NCI-H2196 treated with DMSO at 0.1 percent for 48 hours (cell line): ENCODE measurements around the gene B4GALT1.

ENCODE experiments used
- DNase-seq: peaks from one replicate; lab custom pipeline; 2025; ENCODE audit not compliant: unreplicated experiment; lab: John Stamatoyannopoulos, UW

B4GALT1 gene

DNA sequence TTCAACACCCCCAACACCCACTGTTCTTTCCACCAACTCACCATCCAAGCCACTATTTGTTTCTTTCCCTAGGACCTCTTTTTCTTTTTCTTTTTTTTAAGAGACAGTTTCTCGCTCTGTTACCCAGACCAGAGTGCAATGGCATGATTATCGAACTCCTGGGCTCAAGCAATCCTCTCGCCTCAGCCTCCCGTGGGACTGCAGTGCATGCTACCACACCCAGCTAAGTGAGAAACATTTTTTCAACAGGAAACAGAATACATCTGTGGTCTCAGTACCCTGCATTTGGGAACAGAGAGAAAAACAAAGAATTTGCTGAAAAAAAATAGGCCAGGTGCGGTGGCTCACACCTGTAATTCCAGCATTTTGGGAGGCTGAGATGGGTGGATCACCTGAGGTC, 24.6 kb downstream of the B4GALT1 start:
- DNase-seq, result no peak

DNA sequence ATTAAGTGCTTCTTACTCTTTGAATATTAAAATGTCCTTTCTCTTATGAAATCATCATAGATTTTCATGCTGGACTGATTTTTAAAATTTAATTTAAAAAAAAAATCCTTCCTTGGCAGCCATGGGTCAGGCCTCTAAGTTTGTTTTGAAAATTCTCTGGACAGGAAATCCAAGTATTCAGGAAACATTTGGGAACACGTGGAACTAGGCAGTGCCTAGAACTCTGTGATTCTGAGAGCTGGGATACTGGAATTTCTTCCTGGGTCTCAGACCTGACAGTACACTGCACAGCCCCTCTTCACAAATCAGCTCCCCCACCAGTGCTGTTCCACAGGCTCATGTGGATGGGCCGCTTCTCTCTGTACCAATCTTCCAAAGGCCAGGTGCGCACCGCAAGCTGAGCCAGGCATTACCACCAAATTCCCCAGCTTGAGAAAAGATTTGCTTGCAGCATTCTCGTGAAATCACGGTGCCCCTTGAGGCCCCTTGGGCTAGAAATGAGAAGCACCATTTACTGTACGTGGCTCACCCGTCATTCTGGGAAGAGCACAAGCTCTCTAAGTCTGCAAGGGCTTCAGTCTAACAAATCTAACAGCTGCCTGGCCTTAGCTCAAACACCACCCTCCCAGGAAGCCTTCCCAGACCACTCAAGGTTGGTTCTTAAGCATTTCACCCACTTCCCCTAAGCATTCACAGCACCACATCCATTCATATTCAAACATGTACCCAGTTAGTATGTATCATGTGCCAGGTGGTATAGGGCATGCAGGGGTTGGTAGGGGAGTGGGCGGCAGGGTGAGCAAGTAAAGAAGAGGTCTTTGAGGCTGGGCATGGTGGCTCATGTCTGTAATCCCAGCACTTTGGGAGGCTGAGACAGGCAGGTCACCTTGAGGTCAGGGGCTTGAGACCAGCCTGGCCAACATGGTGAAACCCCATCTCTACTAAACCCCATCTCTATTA, 26.5 kb downstream of the B4GALT1 start:
- DNase-seq, result no peak

DNA sequence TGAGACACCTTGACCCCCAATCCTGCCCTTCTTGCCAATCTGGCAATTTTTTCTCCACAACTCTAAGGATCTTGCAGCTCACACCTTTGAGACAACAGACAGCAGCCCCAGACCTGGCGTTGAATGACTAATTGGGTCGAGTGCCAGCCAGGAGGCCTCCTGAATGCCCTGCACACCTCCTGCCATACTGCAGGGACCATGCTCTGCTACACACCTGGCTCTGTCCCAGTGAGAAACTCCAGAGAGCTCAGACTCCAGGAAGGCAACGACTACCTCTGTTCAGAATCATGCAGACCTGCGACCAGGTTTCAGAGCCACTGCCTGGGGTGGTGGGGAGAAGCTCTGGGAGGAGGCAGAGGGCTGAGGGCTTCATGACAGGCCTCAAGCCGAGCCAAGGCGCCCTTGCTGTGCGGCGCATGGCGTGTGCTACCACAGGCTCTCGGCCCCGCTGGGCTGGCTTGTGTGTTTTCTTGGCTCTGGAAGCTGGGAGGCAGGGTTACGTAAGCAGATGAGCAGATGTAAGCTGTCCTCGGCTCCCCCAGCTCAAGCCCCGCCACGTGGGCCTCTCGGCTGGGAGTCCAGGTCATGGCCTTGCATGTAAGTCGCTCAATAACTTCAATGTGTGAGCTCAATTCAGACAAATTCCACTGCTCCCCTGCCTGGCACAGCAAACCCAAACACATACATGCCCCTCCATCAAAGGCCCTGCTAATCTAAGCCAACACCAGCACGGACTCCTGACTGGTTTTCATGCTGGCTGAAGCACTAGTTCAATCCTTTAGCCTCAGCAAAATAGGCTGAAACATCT, 27.5 kb downstream of the B4GALT1 start:
- DNase-seq, result no peak

DNA sequence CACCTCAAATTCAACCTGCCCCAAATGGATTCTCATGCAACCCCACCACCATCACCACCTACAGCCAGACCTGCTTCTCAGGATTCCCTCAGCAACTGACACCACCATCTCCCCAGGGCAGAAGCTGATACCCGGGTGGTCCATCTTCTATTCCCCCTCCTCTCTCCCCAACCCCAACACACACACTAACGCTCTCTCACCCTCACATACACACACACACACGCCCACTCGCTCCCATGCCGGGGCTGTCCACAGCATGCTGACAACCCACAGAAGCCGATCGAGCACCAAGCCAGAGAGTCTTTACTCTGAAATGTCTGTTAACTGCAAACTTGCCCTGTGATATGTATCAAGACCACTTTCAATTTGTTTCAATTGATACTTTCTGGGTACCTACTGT, 28.4 kb downstream of the B4GALT1 start:
- no peak for DNase-seq

DNA sequence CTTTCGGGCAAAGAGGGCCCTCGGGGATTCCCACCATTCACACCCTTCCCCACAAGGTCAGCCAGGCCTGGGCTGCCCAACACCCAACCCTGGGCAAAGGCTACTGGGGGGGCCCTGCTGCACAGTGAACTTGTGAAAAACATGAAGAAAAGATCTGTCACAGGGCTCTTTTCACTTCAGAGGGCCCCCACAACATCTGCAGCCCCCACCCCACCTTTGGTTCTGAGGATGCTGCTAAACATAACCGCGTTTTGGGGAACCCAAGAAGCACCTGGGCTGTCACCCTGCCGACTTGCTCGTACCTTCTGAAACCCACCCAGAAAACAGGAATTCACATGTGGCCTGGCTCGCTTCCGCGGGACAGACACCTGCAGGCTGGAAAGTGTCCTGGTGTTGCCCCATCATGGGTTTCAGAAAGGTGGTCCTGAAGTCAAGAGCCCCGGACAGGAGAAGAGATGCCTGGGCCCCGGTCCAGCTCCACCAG, 29.3 kb downstream of the B4GALT1 start:
- DNase-seq, result no peak

DNA sequence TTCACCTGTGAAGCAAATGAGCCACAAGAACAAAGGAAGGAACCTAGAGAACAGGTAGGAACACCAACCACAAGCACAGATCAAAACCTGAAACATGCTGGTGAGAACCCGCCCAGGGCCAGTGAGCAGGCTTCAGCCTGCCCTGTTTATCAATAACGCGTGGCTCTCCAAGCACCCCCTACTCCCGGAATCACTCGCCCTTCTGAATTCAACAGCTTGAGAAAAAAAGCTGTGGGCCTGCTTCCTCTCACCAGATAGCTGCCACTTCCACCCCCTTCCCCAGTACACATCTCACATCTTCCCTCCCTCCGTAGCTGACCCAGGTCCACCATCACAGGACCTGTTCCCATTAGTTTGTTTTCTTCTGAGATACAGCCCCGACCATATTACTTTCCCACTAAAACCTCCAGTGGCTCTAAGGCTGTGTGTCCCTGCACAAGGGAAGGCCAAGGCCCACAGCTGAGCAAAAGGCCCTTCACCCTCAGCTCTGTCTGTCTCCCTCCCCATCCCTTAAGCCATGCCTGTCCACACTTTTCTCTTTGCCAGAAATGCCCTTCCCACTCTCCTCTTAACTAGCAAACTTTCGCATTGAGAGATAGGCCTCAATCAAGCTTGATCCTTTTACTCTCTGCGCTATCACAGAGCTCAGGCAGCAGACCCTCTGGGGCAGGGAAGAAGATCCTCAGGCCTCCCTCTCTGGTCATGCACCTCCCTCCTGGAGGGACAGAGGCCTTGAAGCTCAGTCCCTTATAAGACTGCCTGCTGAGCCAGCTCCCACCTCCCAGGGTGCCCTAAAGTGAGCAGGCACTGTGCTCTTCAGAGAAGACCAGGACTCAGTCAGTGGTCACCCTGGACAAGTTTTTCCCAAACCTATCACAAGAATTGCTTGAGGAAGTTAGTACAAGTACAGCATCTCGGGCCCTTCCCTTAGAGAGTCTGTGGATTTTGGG, 30.1 kb downstream of the B4GALT1 start:
- DNase-seq, result no peak

DNA sequence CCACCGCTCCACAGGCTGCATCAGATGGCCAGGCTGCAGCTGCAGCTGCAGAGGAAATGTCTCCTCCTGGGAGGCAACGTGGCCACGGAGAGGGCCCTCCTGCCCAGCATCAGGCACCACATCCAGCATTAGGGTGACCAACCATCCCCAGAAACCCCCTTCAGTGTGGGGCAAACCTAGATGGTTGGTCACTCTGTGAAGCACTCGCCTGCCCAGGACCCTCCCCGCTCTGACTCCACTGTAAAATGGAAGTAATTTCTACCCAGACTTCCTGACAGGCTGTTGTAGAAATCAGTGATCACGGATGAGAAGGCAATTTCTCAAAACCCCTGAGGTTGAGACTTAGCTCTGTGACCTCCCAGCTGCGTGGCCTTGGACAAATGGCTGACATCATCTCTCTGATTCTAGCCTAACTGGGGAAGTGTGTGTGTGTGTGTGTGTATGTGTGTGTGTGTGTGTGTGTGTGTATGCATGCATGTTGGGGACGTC, 31.6 kb downstream of the B4GALT1 start:
- no peak for DNase-seq

DNA sequence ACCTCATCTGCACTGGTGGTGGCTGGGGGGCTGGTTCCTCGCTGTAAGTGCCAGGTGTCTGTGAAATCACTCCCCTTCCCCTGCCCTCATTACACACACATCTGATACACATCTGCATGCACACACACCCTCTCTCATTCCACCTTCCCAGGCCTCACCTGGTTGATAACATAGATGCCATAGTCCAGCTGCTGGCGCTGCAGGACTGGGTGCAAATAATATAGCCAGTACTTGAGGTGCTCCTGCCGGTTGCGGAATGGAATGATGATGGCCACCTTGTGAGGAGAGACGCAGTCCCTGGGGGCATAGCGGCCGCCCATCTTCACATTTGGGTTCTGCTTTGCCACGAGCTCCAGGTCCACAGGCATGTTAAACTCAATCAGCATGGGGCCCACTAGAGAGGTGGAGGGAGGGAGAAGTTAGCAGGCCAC, 32.1 kb downstream of the B4GALT1 start:
- no peak for DNase-seq

DNA sequence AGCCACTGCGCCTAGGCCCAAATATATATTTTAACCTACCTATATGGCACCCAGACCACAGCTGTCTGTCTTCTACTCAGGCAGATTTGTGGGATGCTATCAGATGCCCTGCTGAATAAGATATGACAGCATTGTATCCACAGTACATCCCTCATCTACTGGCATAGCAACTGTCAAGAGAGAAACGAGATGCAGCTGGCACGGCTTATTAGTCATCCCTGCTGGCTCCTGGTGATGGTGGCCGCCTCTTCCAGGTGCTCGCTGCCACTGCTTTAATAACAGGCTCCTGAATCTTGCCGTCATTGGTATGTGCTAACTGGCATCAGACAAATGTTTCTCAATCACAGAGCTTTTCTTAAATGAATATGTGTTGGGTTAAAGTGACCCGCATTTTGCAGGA, 34.0 kb downstream of the B4GALT1 start:
- peak; percentile 15 for DNase-seq

DNA sequence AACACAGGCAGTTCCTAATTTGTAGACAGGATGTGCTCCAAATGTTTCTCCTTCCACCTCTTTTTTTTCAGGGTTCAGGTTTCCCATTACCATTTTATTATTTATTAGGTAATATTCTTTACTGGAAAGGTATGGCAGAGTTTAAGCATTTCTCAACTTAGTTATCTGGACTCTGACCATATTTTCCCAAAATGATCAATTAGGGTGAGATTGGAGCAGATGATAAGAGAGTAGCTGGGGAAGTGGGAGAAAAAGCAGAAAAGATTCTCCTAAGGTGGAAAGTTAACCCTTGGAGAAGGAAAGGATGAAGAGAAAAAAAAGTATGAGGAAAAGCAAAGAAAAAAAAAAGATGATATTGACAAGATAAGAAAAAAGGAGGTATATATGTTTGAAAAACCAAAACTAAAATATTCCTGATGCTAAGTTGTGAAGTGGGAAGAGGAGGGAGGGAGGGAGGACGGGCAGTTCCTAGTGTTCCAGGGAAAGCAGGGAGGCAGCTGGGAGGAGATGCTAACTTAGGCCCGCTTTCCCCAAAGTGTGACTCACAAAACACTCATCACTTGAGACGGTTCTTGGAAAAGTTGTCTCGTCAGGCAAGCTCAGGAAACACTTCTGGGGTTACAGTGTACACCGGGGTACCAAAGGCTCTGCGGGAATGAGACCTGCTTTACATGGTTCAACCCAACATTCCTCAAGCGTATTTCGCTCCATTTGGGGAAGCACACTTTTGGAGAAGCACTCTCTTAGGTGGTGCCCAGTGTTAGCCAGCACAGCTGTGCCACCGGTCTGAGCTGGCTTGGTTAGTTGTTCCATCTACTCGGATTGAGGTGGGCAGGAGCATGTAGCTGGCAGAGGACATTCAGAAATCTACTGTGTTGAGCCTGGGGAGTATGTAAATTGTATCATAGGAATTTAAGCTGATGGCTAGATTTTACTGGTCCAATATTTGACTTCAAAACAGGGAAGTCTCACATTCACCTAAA, 35.1 kb downstream of the B4GALT1 start:
- DNase-seq, result no peak

DNA sequence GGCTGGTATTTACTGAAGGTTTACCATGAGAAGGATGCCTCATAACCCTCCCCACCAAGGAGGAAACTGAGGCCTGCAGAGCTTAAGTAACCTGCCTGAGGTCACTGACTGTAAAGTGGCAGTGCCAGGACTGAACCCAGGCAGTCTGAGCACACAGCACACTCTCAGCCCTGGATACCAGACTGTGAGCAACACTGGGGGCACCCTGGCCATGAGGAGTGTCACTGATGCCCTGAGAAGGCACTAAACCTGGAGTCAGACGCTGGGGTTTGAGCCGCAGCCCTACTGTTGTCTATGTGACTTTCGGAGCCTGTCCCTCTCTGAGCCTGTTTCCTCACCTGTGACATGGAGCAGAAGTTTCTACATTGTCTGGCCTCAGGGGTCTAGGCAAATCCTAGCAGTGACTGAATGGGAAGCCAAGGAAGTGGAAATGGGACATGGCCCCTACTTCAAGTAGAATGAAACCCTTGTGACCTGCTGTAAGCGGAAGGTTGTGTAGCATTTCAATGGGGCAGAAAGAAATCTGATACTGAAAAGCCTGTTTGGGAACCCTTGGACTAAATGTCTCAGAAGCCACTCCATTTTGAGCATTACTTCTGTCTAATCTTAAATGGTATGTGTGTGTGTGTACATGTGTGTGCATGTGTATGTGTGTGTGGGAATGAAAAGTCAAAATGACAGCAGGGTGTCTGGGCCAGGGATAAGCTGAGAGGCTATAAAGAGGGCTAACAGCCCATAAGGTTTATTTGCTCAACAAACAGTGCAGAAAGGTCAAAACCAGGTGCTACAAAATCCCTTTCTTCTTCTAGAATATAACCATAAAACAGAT, 36.0 kb downstream of the B4GALT1 start:
- DNase-seq, result no peak

DNA sequence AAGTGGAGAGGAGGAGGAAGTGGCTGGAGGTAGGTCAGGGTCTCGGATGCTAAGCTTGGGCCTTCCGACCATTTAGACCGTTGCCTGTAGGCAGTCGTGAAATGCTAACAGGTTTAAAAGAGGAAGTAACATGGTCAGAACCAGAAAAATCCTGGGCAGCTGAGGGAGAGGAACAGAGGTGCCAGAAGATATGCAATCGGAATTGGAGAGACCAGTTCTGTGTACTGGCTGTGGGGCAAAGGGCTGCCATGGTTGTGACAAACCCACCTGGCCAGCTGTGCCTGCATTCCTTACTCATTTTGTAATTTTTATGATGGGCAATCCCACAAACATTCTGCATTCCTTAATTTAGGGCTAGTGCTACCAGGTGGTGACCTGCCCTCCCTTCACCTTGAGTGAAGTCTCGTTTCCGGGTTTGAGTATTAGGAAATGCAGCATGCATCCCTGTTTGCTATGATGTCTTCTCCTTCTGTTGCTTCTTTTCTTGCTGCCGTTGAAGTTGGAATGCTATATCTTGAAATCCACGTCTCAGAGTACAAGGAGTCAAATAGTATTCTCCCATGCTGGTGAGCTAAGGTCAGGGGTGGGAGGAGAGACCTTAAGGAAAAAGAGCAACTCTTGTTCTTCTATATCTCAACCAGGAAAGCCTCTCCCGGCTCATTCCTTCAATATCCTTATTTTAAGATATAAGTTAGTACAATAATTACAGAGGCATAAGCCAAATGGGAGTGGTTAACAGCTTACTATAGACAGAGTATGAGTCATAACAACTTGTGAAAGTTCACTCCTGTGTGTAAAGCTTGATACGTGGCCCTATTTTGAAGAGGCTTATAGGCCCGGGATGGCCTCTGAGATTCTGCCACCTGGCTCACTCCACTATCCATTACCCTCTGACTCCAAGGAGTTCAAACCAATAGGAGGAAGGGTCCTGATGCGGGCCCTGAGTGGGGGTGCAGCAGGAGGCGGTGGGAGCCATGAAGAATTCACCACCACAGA, 37.0 kb downstream of the B4GALT1 start:
- no peak for DNase-seq

DNA sequence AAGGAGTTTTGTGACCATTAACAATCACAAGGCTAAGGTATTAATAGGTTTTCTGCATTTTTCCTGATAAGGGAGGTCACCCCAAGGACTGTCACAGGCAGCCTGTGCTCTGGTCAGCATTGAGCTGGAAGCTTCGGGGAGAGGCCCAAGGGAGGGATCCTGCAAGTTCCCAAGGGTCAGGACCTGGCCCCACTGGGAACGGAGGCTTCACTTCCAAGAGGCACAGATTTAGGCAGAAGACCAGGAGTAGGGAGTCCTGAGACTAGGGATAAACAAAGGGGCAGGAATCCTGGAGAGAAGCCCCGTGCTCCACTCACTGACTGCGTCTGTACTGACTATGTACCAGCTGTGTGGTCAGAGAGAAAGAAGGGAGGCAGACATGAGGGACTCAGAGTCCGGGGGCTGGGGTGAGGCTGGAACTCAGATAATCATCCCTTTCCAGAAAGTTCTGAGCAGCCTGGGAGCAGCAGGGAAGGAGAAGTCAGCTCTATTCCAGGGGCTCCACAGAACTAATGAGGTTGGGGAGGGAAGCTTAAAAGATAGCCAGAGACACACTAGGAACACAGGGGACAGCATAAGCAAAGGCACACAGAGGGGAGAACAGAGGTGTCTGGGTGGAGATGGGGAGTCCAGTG, 37.8 kb downstream of the B4GALT1 start:
- DNase-seq, result no peak

DNA sequence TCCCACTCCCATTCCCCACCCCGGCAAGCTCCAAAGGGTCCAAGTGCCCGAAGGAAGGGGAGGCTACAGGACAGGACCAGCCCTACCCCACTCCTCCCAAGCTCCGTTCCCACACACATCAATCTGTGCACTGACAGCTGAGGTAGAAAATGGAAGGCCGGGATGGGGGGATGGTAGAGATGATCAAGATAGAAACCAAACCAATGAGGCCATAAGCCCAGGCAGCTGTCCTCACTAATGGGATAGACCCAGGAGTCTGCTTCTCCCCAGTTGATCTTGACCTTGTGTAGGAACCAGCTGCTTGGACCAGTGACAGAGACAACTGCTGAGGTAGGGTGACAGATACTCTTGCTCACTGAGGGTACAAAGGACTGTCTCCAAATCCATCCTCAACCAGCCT, 38.6 kb downstream of the B4GALT1 start:
- no peak for DNase-seq

DNA sequence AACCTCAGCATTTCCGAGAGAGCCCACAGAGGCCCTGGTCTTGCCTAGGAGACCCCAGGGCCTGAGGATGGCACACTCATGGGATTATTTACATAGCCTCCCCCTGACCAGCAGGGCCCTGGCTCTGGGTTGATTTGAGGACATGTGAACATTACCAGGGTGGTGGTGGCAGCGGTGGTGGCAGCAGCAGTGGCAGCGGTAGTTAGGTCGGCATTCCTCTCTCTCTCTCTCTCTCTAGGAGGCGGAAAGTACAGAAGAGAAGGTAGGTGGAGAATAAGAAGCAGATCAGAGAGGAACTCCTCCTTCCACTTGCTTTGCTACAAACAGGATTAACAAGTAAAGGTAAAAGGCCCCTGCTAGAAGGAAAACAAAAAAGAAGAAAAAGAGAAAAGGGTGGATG, 39.3 kb downstream of the B4GALT1 start:
- no peak for DNase-seq

DNA sequence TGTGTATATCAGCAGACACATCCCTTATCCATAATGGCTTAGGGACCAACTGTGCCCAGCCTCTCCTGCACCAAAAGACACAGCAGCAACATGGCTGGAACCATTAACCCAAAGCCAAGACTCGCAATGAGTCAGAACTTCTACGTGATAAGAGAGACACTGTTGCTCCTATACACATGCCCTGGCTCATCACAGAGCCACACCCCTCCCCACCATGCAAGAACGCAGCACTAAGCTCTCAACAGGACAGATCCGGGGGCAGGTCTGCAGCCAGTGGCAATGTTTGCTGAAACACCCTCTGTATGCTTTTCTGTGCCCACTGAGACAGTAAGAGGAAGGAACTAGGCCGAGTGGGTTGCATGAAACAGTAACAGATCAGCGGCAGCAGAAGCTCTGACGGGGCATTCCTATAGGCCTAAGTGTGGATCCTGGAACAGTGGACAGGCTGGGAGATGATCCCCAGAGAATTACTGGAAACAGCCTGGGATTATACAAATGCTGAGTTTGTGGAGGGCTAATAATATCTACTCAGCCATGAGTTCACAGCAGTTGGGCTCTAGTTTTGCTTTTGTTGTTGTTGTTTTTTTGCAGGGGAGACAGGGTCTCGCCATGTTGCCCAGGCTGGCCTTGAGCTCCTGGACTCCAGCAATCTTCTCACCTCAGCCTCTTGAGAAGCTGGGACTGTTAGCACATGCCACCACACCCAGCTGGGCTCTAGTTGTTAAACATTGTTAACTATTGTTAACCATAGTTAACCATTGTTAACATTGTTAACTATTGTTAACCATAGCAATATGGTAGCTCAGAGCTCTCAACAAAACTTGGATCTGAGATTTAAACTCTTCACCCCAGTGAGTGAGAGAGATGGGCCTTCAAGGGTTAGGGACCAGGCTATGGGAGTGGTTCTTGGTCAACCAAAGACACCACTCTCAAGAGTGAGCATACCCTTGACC, 41.0 kb downstream of the B4GALT1 start:
- no peak for DNase-seq
